HEK293T (cell line): ENCODE data around the gene PAWR.

ENCODE experiments used
- ARNT ChIP-seq: fragments of 450-650 bp; IDR thresholded peaks from 2 replicates; pipeline ENCODE4 v1.6.1; 2017; ENCODE audit warnings: mild to moderate bottlenecking
- BHLHE40 ChIP-seq: fragments of 450-650 bp; IDR thresholded peaks from 2 replicates; pipeline ENCODE4 v1.6.1; 2016; ENCODE audit warnings: mild to moderate bottlenecking, moderate library complexity, borderline replicate concordance
- CTBP1 ChIP-seq: fragments of 450-650 bp; IDR thresholded peaks from 2 replicates; pipeline ENCODE4 v1.6.1; 2016; ENCODE audit warnings: borderline replicate concordance
- ELF4 ChIP-seq: fragments of 450-650 bp; IDR thresholded peaks from 2 replicates; pipeline ENCODE4 v1.6.1; 2017; ENCODE audit warnings: antibody characterized with exemption
- FOXA1 ChIP-seq: fragments of 450-650 bp; IDR thresholded peaks from 2 replicates; pipeline ENCODE4 v1.6.1; 2016; ENCODE audit warnings: mild to moderate bottlenecking
- FOXK2 ChIP-seq: fragments of 450-650 bp; IDR thresholded peaks from 2 replicates; pipeline ENCODE4 v1.6.1; 2016; ENCODE audit warnings: mild to moderate bottlenecking
- FOXM1 ChIP-seq: fragments of 450-650 bp; IDR thresholded peaks from 2 replicates; pipeline ENCODE4 v1.6.1; 2017; ENCODE audit warnings: mild to moderate bottlenecking, borderline replicate concordance
- HDGF ChIP-seq: fragments of 450-650 bp; IDR thresholded peaks from 2 replicates; pipeline ENCODE4 v1.6.1; 2017; ENCODE audit warnings: antibody characterized with exemption, borderline replicate concordance
- LEF1 ChIP-seq: fragments of 450-650 bp; IDR thresholded peaks from 2 replicates; pipeline ENCODE4 v1.6.1; 2017; ENCODE audit warnings: mild to moderate bottlenecking, borderline replicate concordance
- NFRKB ChIP-seq: fragments of 450-650 bp; IDR thresholded peaks from 2 replicates; pipeline ENCODE4 v1.6.1; 2016; ENCODE audit warnings: mild to moderate bottlenecking, moderate library complexity
- PKNOX1 ChIP-seq: fragments of 450-650 bp; IDR thresholded peaks from 2 replicates; pipeline ENCODE4 v1.6.1; 2016
- SP1 ChIP-seq: fragments of 450-650 bp; IDR thresholded peaks from 2 replicates; pipeline ENCODE4 v1.6.1; 2017
- SUZ12 ChIP-seq: fragments of 450-650 bp; IDR thresholded peaks from 2 replicates; pipeline ENCODE4 v1.6.1; 2016; ENCODE audit warnings: mild to moderate bottlenecking
- TARDBP ChIP-seq: fragments of 450-650 bp; IDR thresholded peaks from 2 replicates; pipeline ENCODE4 v1.6.1; 2016

- TF ChIP-seq FOXM1 (no peak), CTBP1 (no peak), LEF1 (no peak), TARDBP (no peak), FOXK2 (no peak), FOXA1 (no peak), PKNOX1 (no peak), HDGF (no peak), BHLHE40 (no peak), NFRKB (no peak), SP1 (no peak), SUZ12 (no peak), ARNT (no peak), ELF4 (no peak)
These were observed 26.2 kb upstream of the PAWR start for GRCh38 chr12:79717006-79717405.
